WTC11 (cell line): Measurements from ENCODE around the gene PCBP3. TPM values are rescaled to one million over a fixed set of nuclear protein-coding genes. Genes with fewer than 3 reads are reported as not detected.

Experiments used
- ATAC-seq: fragments of 200-7000 bp; cut with Tn5 transposase; 2 replicates; pipeline ENCODE4 v1.10.0; 2021; ENCODE audit warnings: mild to moderate bottlenecking, moderate library complexity
- CTCF ChIA-PET: fragments of 300-600 bp; sonication (Branson Sonifier 250); formaldehyde crosslinking; loops from one replicate; lab custom pipeline; 2021; ENCODE audit warnings: antibody characterized with exemption; lab: Charles Lee
- POLR2A ChIA-PET: fragments of 350-600 bp; sonication (Branson Sonifier 250); formaldehyde crosslinking; loops from one replicate; lab custom pipeline; 2021; ENCODE audit warnings: antibody characterized with exemption; lab: Charles Lee
- DNase-seq: peaks from one replicate; pipeline ENCODE4 v3.0.0; 2021; ENCODE audit warnings: low spot score
- H3K27ac Mint-ChIP-seq: 2 replicates; pipeline ENCODE4 v1.8.0; 2021; ENCODE audit warnings: mixed read lengths
- H3K27me3 Mint-ChIP-seq: 2 replicates; pipeline ENCODE4 v1.8.0; 2021; ENCODE audit warnings: low read depth, mild to moderate bottlenecking, moderate library complexity, mixed read lengths
- H3K36me3 Mint-ChIP-seq: 2 replicates; pipeline ENCODE4 v1.8.0; 2021; ENCODE audit warnings: mixed read lengths
- H3K4me1 Mint-ChIP-seq: 2 replicates; pipeline ENCODE4 v1.8.0; 2022; ENCODE audit warnings: mixed read lengths
- H3K4me3 Mint-ChIP-seq: 2 replicates; pipeline ENCODE4 v1.8.0; 2021; ENCODE audit warnings: mild to moderate bottlenecking, moderate library complexity, mixed read lengths
- H3K9me3 Mint-ChIP-seq: 2 replicates; pipeline ENCODE4 v1.8.0; 2021; ENCODE audit warnings: mixed read lengths
- ERG ChIP-seq: fragments of 250-450 bp; sonication (Bioruptor Pico); IDR thresholded peaks from 2 replicates; pipeline ENCODE4 v1.8.0; 2021; ENCODE audit warnings: mild to moderate bottlenecking
- FOXP1 ChIP-seq: sonication (generic); formaldehyde crosslinking; IDR thresholded peaks from 2 replicates; pipeline ENCODE4 v1.8.0; 2022; ENCODE audit warnings: missing genetic modification reagents, mild to moderate bottlenecking, moderate library complexity, borderline replicate concordance
- GRHL2 ChIP-seq: fragments of 250-450 bp; sonication (Bioruptor Pico); IDR thresholded peaks from 2 replicates; pipeline ENCODE4 v1.8.0; 2022; ENCODE audit warnings: mild to moderate bottlenecking, moderate library complexity; ENCODE audit not compliant: insufficient replicate concordance, severe bottlenecking
- JAZF1 ChIP-seq: fragments of 250-450 bp; sonication (Bioruptor Pico); IDR thresholded peaks from 2 replicates; pipeline ENCODE4 v1.9.0; 2021; ENCODE audit warnings: moderate library complexity, mild to moderate bottlenecking, inconsistent platforms
- NFATC4 ChIP-seq: fragments of 250-450 bp; sonication (Bioruptor Pico); IDR thresholded peaks from 2 replicates; pipeline ENCODE4 v1.9.0; 2021; ENCODE audit warnings: mild to moderate bottlenecking
- RELA ChIP-seq: sonication (generic); formaldehyde crosslinking; IDR thresholded peaks from 2 replicates; pipeline ENCODE4 v1.8.1; 2022; ENCODE audit warnings: missing genetic modification reagents, mild to moderate bottlenecking, borderline replicate concordance
- SMAD4 ChIP-seq: sonication (generic); formaldehyde crosslinking; IDR thresholded peaks from 2 replicates; pipeline ENCODE4 v1.8.0; 2022; ENCODE audit warnings: mild to moderate bottlenecking, missing genetic modification reagents
- TEAD1 ChIP-seq: sonication (generic); formaldehyde crosslinking; IDR thresholded peaks from 2 replicates; pipeline ENCODE4 v1.8.0; 2022; ENCODE audit warnings: mild to moderate bottlenecking, missing genetic modification reagents
- TEAD4 ChIP-seq: sonication (generic); formaldehyde crosslinking; IDR thresholded peaks from 2 replicates; pipeline ENCODE4 v1.8.0; 2022; ENCODE audit warnings: mild to moderate bottlenecking, missing genetic modification reagents
- ZNF219 ChIP-seq: sonication (generic); formaldehyde crosslinking; IDR thresholded peaks from 2 replicates; pipeline ENCODE4 v1.8.0; 2023; ENCODE audit warnings: missing genetic modification reagents, mild to moderate bottlenecking, borderline replicate concordance
- ZNF232 ChIP-seq: sonication (generic); formaldehyde crosslinking; IDR thresholded peaks from 2 replicates; pipeline ENCODE4 v1.8.0; 2022; ENCODE audit warnings: mild to moderate bottlenecking, missing genetic modification reagents
- ZNF396 ChIP-seq: fragments of 250-450 bp; sonication (Bioruptor Pico); IDR thresholded peaks from 2 replicates; pipeline ENCODE4 v1.8.0; 2021; ENCODE audit warnings: mild to moderate bottlenecking, moderate library complexity, borderline replicate concordance
- ZNF416 ChIP-seq: fragments of 250-450 bp; sonication (Bioruptor Pico); IDR thresholded peaks from 2 replicates; pipeline ENCODE4 v1.9.0; 2021; ENCODE audit warnings: mild to moderate bottlenecking, inconsistent platforms
- ZNF532 ChIP-seq: fragments of 250-450 bp; sonication (Bioruptor Pico); IDR thresholded peaks from 2 replicates; pipeline ENCODE4 v1.9.0; 2021; ENCODE audit warnings: mild to moderate bottlenecking, borderline replicate concordance
- total RNA-seq: library from RNA; stranded (reverse); gene quantifications from 3 replicates; pipeline ENCODE4 v1.2.3, GENCODE V29; 2021
- TF ChIP-seq, protein P1 (sequence below): sonication (generic); formaldehyde crosslinking; IDR thresholded peaks from 2 replicates; pipeline ENCODE4 v1.8.1; 2023; ENCODE audit warnings: mild to moderate bottlenecking, missing genetic modification reagents, moderate library complexity
- TF ChIP-seq, protein P2 (sequence below): sonication (generic); formaldehyde crosslinking; IDR thresholded peaks from 2 replicates; pipeline ENCODE4 v1.8.0; 2022; ENCODE audit warnings: mild to moderate bottlenecking, missing genetic modification reagents
- TF ChIP-seq, protein P3 (sequence below): sonication (generic); formaldehyde crosslinking; IDR thresholded peaks from 2 replicates; pipeline ENCODE4 v1.8.1; 2023; ENCODE audit warnings: mild to moderate bottlenecking, missing genetic modification reagents
- TF ChIP-seq, protein P4 (sequence below): sonication (generic); formaldehyde crosslinking; IDR thresholded peaks from 2 replicates; pipeline ENCODE4 v1.8.1; 2023; ENCODE audit warnings: mild to moderate bottlenecking, missing genetic modification reagents, borderline replicate concordance
- TF ChIP-seq, protein P5 (sequence below): fragments of 250-450 bp; sonication (Bioruptor Pico); IDR thresholded peaks from 2 replicates; pipeline ENCODE4 v1.9.0; 2021; ENCODE audit warnings: moderate library complexity, mild to moderate bottlenecking, inconsistent platforms, borderline replicate concordance

The PCBP3 gene
- total RNA-seq, 1 experiment from 2014 or later, result 8.5 TPM

DNA sequence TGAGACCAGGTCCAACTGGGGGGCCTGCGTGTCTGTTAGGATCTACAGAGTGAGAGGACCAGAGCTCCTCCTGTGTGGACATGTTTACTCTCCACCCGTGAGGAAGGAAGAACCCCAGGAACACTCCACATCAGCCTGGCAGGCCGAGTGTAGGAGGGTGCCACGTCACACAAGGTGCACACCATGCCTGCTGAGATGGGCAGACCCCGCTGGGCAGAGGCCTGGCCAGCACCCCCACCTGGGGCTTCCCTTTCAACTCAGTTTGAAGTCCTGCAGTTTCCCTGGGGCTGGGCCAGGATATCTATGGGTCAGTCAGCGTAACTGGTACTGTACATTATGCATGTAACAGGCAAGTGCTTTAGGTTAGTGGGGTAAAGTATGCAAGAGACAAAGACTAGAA, 30.1 kb upstream of the PCBP3 start:
- no peak for ATAC-seq
- no peak overlapping the region for H3K27ac Mint-ChIP-seq
- peaks cover 6% of the 10 kb centered on the region for H3K4me1 Mint-ChIP-seq
- TF ChIP-seq JAZF1 (CRISPR knock-in tag) (no peak), ZNF232 (CRISPR knock-in tag) (no peak), ERG (CRISPR knock-in tag) (no peak), NFATC4 (CRISPR knock-in tag) (no peak), GRHL2 (CRISPR knock-in tag) (no peak), TEAD4 (no peak), ZNF396 (no peak), ZNF532 (no peak)
- TF ChIP-seq, protein P1, sequence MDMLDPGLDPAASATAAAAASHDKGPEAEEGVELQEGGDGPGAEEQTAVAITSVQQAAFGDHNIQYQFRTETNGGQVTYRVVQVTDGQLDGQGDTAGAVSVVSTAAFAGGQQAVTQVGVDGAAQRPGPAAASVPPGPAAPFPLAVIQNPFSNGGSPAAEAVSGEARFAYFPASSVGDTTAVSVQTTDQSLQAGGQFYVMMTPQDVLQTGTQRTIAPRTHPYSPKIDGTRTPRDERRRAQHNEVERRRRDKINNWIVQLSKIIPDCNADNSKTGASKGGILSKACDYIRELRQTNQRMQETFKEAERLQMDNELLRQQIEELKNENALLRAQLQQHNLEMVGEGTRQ (CRISPR knock-in tag), result no peak
- TF ChIP-seq, protein P2, sequence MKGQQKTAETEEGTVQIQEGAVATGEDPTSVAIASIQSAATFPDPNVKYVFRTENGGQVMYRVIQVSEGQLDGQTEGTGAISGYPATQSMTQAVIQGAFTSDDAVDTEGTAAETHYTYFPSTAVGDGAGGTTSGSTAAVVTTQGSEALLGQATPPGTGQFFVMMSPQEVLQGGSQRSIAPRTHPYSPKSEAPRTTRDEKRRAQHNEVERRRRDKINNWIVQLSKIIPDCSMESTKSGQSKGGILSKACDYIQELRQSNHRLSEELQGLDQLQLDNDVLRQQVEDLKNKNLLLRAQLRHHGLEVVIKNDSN (CRISPR knock-in tag), result no peak
- no peaks in the 10 kb centered on the region for H3K9me3 Mint-ChIP-seq
- peaks cover 3% of the 10 kb centered on the region; the same call in 1 of the 2 replicates for H3K27me3 Mint-ChIP-seq
- H3K4me3 Mint-ChIP-seq, result no peak overlapping the region
- POLR2A ChIA-PET, result no interaction called here
- CTCF ChIA-PET, result no interaction called here
- no peaks in the 10 kb centered on the region for H3K36me3 Mint-ChIP-seq
- DNase-seq, result peak; percentile 4

DNA sequence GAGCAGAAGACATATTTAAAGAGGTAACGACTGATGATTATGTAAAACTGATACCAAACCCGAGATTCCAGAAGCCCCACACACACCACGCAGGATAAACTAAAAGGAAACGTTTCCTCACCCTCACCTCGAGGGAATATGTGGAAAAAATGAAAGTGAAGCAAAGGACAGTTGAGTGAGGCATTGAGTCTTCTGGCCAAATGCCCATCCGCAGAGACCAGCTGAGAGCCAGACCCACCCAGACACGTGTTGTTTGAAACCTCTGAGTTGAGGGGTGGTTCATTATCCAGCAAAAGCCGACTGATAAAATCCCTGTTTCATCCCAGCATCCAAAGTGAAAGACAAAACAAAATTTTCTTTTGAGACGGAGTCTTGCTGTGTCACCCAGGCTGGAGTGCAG, 29.6 kb upstream of the PCBP3 start:
- Mint-ChIP-seq H3K9me3 (no peaks in the 10 kb centered on the region), H3K27ac (no peak overlapping the region), H3K4me3 (no peak overlapping the region), H3K27me3 (peaks cover 5% of the 10 kb centered on the region; the same call in 1 of the 2 replicates), H3K4me1 (peaks cover 6% of the 10 kb centered on the region), H3K36me3 (no peaks in the 10 kb centered on the region)
- POLR2A ChIA-PET, result no interaction called here
- ATAC-seq (no peak), DNase-seq (no peak)
- CTCF ChIA-PET, result no interaction called here
- no peak for TF ChIP-seq NFATC4 (CRISPR knock-in tag)
- no peak for TF ChIP-seq TEAD1 (CRISPR knock-in tag)
- no peak for TF ChIP-seq ZNF396
- no peak for TF ChIP-seq RELA (CRISPR knock-in tag)
- TF ChIP-seq, protein P3, sequence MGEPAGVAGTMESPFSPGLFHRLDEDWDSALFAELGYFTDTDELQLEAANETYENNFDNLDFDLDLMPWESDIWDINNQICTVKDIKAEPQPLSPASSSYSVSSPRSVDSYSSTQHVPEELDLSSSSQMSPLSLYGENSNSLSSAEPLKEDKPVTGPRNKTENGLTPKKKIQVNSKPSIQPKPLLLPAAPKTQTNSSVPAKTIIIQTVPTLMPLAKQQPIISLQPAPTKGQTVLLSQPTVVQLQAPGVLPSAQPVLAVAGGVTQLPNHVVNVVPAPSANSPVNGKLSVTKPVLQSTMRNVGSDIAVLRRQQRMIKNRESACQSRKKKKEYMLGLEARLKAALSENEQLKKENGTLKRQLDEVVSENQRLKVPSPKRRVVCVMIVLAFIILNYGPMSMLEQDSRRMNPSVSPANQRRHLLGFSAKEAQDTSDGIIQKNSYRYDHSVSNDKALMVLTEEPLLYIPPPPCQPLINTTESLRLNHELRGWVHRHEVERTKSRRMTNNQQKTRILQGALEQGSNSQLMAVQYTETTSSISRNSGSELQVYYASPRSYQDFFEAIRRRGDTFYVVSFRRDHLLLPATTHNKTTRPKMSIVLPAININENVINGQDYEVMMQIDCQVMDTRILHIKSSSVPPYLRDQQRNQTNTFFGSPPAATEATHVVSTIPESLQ (CRISPR knock-in tag), result no peak
- TF ChIP-seq GRHL2 (CRISPR knock-in tag), result no peak
- TF ChIP-seq FOXP1, result no peak
- TF ChIP-seq ERG (CRISPR knock-in tag), result no peak
- no peak for TF ChIP-seq ZNF219 (CRISPR knock-in tag)
- TF ChIP-seq, protein P4, sequence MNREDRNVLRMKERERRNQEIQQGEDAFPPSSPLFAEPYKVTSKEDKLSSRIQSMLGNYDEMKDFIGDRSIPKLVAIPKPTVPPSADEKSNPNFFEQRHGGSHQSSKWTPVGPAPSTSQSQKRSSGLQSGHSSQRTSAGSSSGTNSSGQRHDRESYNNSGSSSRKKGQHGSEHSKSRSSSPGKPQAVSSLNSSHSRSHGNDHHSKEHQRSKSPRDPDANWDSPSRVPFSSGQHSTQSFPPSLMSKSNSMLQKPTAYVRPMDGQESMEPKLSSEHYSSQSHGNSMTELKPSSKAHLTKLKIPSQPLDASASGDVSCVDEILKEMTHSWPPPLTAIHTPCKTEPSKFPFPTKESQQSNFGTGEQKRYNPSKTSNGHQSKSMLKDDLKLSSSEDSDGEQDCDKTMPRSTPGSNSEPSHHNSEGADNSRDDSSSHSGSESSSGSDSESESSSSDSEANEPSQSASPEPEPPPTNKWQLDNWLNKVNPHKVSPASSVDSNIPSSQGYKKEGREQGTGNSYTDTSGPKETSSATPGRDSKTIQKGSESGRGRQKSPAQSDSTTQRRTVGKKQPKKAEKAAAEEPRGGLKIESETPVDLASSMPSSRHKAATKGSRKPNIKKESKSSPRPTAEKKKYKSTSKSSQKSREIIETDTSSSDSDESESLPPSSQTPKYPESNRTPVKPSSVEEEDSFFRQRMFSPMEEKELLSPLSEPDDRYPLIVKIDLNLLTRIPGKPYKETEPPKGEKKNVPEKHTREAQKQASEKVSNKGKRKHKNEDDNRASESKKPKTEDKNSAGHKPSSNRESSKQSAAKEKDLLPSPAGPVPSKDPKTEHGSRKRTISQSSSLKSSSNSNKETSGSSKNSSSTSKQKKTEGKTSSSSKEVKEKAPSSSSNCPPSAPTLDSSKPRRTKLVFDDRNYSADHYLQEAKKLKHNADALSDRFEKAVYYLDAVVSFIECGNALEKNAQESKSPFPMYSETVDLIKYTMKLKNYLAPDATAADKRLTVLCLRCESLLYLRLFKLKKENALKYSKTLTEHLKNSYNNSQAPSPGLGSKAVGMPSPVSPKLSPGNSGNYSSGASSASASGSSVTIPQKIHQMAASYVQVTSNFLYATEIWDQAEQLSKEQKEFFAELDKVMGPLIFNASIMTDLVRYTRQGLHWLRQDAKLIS (CRISPR knock-in tag), result no peak
- TF ChIP-seq, protein P5, sequence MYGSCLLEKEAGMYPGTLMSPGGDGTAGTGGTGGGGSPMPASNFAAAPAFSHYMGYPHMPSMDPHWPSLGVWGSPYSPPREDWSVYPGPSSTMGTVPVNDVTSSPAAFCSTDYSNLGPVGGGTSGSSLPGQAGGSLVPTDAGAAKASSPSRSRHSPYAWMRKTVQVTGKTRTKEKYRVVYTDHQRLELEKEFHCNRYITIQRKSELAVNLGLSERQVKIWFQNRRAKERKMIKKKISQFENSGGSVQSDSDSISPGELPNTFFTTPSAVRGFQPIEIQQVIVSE (CRISPR knock-in tag), result no peak
- no peak for TF ChIP-seq ZNF416 (CRISPR knock-in tag)
- no peak for TF ChIP-seq JAZF1 (CRISPR knock-in tag)
- no peak for TF ChIP-seq SMAD4 (CRISPR knock-in tag)
